ENCODE measurements around the gene ST6GALNAC5. TPM values are rescaled to one million over a fixed set of nuclear protein-coding genes. Genes with fewer than 3 reads are reported as not detected.

Gene ST6GALNAC5
- total RNA-seq, 1 donor from 2014 or later = 0.26 TPM

DNA sequence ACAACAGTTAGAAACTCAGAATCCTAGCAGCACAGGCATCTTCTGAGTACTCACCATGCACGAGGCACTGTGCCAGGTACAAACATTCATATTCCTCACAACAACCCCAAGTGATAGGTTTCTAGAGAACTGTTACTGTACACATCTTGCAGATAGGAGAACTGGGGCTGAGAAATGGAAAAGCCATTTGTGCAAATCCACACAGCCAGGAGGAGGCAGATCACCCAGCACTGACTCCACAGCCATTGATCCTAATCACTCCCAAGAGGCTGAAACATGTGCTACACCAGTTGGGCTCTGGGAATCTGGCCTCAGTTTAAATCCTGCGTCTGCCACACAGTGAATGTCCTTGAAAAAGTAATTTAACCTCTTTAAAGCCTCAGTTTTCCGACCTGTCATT is 151.0 kb downstream of the ST6GALNAC5 start:
- Histone ChIP-seq H3K4me3 (ENCODE audit: low read depth, low read length) (no peak overlapping the region), H3K36me3 (ENCODE audit: control insufficient read depth, insufficient read depth, low read length) (no peaks in the 10 kb centered on the region), H3K27me3 (ENCODE audit: control insufficient read depth, insufficient read depth, low read length) (no peaks in the 10 kb centered on the region)
- FAIRE-seq (no peak), DNase-seq (ENCODE audit: low read depth) (no peak)
- TF ChIP-seq, protein P1, sequence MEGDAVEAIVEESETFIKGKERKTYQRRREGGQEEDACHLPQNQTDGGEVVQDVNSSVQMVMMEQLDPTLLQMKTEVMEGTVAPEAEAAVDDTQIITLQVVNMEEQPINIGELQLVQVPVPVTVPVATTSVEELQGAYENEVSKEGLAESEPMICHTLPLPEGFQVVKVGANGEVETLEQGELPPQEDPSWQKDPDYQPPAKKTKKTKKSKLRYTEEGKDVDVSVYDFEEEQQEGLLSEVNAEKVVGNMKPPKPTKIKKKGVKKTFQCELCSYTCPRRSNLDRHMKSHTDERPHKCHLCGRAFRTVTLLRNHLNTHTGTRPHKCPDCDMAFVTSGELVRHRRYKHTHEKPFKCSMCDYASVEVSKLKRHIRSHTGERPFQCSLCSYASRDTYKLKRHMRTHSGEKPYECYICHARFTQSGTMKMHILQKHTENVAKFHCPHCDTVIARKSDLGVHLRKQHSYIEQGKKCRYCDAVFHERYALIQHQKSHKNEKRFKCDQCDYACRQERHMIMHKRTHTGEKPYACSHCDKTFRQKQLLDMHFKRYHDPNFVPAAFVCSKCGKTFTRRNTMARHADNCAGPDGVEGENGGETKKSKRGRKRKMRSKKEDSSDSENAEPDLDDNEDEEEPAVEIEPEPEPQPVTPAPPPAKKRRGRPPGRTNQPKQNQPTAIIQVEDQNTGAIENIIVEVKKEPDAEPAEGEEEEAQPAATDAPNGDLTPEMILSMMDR (IDR thresholded peaks at IDR 0.05; ENCODE audit: insufficient read depth, low read length, severe bottlenecking) = no peak

GRCh38 chr1:77018761-77019160 is 151.5 kb downstream of the ST6GALNAC5 start:
- Histone ChIP-seq H3K27me3 (ENCODE audit: control insufficient read depth, insufficient read depth, low read length) (no peaks in the 10 kb centered on the region), H3K4me3 (ENCODE audit: low read depth, low read length) (no peak overlapping the region), H3K36me3 (ENCODE audit: control insufficient read depth, insufficient read depth, low read length) (no peaks in the 10 kb centered on the region)
- DNase-seq (ENCODE audit: low read depth) (peak; percentile 26), FAIRE-seq (no peak)
- TF ChIP-seq, protein P1 (IDR thresholded peaks at IDR 0.05; ENCODE audit: insufficient read depth, low read length, severe bottlenecking) = no peak

DNA sequence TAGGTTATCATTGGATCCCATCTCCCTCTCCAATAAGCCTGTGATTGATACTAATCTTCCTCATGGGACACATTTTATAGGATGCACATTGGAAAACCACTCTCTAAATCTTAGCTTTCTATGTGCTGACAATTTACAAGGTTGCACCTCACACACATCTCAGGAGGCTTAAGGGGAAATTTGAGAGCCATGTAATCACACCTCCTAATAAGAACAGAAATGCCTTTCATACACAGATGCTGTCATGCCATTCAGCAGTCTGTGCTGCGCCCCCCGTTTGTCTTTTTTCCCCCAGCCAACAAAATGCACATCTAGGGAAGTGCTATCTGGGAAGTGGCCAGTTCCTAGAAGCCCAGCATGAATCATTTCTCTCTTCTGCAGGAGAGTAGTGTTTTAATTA is 154.5 kb downstream of the ST6GALNAC5 start:
- Histone ChIP-seq H3K4me3 (ENCODE audit: low read depth, low read length) (no peak overlapping the region), H3K27me3 (ENCODE audit: control insufficient read depth, insufficient read depth, low read length) (no peaks in the 10 kb centered on the region), H3K36me3 (ENCODE audit: control insufficient read depth, insufficient read depth, low read length) (no peaks in the 10 kb centered on the region)
- DNase-seq (ENCODE audit: low read depth) (no peak), FAIRE-seq (no peak)
- TF ChIP-seq, protein P1 (IDR thresholded peaks at IDR 0.05; ENCODE audit: insufficient read depth, low read length, severe bottlenecking) = no peak

- FAIRE-seq = no peak
- H3K27me3 ChIP-seq (ENCODE audit: control insufficient read depth, insufficient read depth, low read length) = no peaks in the 10 kb centered on the region
- no peak overlapping the region for H3K4me3 ChIP-seq (ENCODE audit: low read depth, low read length)
- DNase-seq (ENCODE audit: low read depth) = no peak
- TF ChIP-seq, protein P1 (IDR thresholded peaks at IDR 0.05; ENCODE audit: insufficient read depth, low read length, severe bottlenecking) = no peak
- H3K36me3 ChIP-seq (ENCODE audit: control insufficient read depth, insufficient read depth, low read length) = no peaks in the 10 kb centered on the region
These were observed 157.2 kb downstream of the ST6GALNAC5 start for GRCh38 chr1:77024500-77024899.

GRCh38 chr1:77025599-77025998 is 158.3 kb downstream of the ST6GALNAC5 start:
- Histone ChIP-seq H3K4me3 (ENCODE audit: low read depth, low read length) (no peak overlapping the region), H3K36me3 (ENCODE audit: control insufficient read depth, insufficient read depth, low read length) (no peaks in the 10 kb centered on the region), H3K27me3 (ENCODE audit: control insufficient read depth, insufficient read depth, low read length) (no peaks in the 10 kb centered on the region)
- FAIRE-seq (no peak), DNase-seq (ENCODE audit: low read depth) (no peak)
- TF ChIP-seq, protein P1 (IDR thresholded peaks at IDR 0.05; ENCODE audit: insufficient read depth, low read length, severe bottlenecking) = no peak

DNA sequence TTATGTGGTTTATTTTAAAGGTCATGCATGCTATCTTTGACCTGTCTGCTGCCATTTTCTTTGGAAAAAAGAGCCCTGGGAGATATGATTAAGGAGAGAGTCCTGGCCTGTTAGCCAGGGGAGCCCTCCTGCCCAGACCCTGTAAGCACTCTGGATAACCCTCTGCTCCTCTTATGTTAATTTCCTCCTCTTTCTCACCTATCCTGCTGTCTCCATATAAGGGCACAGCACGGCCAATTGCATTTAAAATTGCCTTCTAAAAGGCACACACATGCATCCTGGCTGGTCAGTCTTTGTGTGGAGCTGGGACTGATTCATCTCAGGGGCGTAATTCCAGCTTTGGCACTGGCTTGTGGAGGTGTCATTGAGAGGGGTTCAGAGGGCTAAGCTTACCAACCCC is 158.9 kb downstream of the ST6GALNAC5 start:
- H3K27me3 ChIP-seq (ENCODE audit: control insufficient read depth, insufficient read depth, low read length) = no peaks in the 10 kb centered on the region
- TF ChIP-seq, protein P1 (IDR thresholded peaks at IDR 0.05; ENCODE audit: insufficient read depth, low read length, severe bottlenecking) = no peak
- DNase-seq (ENCODE audit: low read depth) (no peak), FAIRE-seq (no peak)
- no peaks in the 10 kb centered on the region for H3K36me3 ChIP-seq (ENCODE audit: control insufficient read depth, insufficient read depth, low read length)
- H3K4me3 ChIP-seq (ENCODE audit: low read depth, low read length) = no peak overlapping the region
